Measurements from ENCODE around the gene AMER3.

DNA sequence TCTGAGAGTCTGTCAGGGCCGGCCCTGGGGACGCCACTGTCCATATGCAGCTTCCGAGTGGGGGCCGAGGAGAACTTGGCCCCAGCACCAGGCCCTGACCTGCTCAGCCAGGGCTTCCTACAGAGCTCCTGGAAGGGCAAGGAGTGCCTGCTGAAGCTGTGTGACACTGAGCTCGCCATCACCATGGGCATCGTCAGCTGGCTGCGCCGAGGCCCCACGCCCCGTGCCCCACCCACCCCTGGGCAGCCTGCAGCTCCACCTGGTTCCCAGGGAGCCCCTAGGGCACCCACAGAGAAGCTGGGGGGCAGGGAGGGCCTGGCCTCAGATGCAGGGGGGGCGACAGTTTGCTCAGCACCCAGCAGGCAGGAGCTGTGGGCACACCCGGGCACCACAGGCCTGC, 8.1 kb downstream of the AMER3 start:
- TF ChIP-seq, protein P1, sequence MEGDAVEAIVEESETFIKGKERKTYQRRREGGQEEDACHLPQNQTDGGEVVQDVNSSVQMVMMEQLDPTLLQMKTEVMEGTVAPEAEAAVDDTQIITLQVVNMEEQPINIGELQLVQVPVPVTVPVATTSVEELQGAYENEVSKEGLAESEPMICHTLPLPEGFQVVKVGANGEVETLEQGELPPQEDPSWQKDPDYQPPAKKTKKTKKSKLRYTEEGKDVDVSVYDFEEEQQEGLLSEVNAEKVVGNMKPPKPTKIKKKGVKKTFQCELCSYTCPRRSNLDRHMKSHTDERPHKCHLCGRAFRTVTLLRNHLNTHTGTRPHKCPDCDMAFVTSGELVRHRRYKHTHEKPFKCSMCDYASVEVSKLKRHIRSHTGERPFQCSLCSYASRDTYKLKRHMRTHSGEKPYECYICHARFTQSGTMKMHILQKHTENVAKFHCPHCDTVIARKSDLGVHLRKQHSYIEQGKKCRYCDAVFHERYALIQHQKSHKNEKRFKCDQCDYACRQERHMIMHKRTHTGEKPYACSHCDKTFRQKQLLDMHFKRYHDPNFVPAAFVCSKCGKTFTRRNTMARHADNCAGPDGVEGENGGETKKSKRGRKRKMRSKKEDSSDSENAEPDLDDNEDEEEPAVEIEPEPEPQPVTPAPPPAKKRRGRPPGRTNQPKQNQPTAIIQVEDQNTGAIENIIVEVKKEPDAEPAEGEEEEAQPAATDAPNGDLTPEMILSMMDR (IDR thresholded peaks at IDR 0.05): no peak
- TF ChIP-seq POLR2A (IDR thresholded peaks at IDR 0.05) (no peak), POLR2AphosphoS5 (IDR thresholded peaks at IDR 0.05) (no peak)
